HG02884 (cell line): ENCODE measurements around the gene PDE4D.
"Not testable (repeated sequence)": the region's sequence is repeated elsewhere in the genome, so short reads cannot be mapped to it uniquely, and the experiment has no call there.

Source experiments
- ATAC-seq: cut with Tn5 transposase; IDR thresholded peaks from one replicate; pipeline ENCODE4 v1.9.1; 2021; ENCODE audit warnings: mild to moderate bottlenecking, moderate library complexity; ENCODE audit not compliant: unreplicated experiment

PDE4D gene

DNA sequence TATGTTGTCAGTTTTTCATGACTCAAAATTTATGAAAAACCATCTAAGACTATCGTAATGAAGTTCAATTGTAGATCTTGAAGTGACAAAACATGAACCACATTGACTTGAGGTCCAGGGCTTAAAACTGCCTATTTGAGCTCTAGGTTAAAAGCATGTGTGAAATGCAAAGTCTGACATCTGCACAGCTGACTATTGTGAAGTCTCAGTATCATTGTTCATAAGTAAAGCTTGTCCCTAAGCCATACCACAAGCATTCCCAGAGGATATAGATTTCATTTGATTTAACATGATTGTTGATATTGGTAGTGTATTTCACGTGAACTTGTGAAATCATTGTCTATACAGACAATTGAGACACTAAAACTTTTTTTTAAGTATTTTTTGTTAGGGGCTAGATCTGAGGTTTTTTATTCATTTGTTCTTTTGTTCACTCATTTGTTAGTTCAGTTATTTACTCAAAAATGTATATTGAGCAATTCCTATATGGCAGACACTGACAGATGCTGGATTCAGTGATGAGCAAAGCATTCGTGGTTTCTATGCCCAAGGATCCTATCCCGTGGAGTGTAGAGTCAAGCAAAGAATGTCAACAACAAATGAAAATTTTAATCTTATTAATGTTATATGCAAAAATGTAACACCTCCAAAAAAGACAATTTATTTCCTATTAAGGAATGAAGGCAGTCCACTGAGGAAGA is 825.4 kb downstream of the PDE4D start:
- ATAC-seq = no peak

DNA sequence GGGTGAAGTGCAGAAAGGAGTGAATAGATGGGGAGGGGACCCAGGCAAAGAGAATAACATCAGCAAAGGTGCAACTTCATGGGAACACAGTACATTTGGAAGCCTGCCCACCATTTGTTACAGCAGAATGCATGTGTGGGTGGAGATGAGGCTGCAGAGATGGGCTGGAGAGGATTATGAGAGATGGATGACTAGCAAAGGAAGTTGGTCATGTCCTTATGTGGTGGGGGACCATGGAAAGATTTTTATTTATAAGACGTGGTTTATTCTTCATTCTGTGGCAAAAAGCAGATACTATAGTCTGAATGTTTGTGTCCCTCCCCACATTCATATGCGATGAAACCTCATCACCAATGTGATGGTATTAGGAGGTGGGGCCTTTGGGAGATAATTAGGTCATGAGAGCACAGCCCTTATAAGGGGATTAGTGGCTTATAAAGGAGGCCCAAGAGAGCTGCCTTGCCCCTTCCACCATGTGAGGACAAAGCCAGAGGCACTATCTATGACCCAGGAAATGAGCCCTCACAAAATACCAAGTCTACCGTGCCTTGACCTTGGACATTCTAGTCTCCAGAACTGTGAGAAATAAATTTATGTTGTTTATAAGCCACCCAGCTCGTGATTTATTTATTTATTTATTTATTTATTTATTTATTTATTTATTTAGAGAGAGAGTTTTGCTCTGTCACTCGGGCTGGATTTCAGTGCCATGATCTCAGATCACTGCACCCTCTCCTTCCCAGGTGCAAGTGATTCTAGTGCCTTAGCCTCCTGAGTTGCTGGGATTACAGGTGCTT is 827.0 kb downstream of the PDE4D start:
- no peak for ATAC-seq

DNA sequence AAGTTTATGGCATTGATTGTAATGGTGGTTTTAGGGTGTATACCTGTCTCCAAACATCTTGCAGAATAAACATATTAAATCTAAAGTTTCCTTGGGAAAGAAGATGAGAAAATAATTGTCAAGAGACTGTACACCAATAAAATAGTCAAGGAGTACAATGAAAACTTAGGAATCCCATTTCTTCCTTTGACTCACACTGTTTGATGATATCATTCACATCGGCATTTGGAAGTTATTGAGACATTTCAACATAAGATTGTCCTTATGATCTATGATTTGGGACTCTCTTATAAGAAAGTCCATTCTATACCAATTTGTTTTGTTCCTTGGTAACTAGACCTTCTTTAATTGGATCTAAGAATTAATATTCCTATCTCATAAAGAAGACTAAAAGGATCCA is 828.0 kb downstream of the PDE4D start:
- ATAC-seq = no peak

DNA sequence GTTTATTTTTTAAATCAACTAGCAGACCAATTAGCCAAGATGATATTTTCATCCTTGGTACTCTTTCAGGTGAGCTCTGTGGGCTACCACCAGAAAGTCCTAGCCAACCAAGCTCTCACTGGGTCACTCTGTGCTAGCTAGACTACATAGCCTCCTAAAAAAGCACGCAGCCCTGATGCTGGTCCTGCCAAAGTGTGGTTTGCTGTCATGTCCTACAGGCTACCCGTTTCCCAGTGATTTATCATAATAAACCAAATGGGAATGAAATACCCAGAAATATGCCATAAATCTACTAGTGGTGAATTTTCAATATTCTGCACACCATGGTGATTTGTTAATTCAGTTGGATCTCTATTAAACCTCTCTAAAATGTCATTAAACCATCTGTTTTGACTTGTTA is 829.2 kb downstream of the PDE4D start:
- ATAC-seq = no peak

DNA sequence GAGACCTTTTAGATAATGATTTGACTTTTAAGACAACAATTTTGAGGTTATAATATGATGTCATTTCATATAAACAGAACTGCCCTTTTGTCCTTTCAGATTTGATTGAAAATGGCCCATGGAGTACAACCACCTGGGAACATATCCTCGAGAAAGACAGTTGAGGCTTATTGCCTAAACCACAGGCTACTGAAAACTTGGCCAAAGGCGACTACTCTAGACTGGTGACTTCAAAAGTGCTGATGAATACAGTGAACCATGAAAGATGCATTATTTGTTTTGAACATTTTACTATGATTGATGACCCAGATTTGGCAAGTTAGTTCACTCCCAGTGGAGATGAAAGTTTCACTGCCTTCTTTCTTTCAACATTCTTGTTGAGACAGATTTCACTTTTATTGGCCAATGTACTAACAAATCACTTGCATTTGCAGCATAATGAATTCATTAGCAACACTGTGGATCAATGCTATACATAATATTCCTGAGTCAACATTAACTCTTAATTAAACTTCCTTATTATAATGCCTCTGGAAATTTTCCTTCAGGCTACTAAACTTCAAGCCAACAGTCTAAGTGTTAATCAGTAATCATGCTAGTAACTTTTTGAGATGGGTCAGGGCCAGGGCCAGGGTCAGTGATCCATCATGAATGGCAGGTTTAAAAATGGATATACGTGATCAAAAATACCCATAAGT is 830.4 kb downstream of the PDE4D start:
- no peak for ATAC-seq

DNA sequence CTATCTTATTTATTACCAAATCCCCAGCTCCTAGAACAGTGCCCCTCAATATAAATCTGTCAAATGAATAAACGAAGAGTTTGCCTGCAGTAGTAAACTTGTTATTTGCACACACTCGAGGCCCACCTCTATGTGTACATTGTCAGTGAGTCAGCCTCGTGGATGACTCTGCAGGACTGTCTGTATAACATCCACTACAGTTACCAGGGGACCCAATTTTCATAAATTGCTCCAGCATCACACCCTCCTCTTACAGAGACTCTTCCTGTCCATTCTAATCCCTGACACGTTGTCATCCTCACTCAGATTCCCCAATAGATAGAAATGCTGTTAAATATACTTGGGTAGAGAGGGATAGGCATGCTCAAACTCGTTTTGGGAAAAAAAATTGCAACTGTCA is 832.1 kb downstream of the PDE4D start:
- ATAC-seq = no peak

DNA sequence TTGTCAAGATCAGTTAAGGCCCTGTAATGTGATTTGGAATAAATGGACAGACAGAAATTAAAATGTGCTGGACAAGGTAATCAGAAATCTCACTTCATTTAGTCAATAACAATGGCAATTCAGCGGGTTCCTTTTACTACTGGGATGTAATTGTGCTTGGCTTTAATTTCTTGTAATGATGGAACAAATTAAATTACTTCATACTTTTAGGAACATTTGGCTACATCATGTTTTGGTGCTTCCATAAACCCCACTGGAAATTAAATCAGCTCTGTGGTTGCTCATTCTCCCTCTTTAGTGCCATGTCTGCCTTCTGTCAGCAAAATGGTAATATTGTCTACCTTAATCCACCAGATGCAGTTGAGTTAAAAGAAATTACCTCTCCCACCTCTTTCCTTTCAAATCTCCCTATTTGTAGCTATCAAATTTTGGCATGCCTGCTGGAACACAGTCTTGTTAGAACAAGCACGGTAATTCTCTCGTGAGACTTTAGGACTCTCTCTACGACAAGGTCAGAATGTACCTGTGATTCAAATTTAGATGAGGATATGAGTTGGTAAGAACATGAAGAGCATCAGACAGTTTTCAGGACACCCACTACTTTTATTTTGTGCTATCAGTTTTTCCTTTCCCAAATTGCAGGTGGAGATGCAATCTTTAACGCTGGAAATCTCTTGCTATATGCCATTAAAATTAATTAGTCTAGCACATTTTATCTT is 834.4 kb downstream of the PDE4D start:
- no peak for ATAC-seq

DNA sequence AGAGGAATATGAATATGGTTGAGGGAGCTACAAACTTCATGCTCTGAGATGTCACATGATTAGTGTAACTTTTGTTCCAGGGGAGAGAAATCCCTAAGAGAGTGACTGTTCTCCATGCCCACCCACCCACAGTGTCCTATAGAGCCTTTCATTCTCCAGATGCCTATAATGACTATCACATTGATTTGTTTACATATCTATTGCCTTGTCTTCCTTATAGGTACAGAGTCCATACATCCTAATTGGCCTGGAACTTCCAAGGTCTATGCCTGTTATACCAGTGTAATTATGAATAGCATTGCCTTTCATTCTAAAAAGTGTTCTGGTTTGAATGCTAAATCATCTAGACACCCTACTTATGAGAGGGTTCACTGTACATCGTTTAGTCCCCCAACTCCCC is 835.3 kb downstream of the PDE4D start:
- ATAC-seq = no peak

DNA sequence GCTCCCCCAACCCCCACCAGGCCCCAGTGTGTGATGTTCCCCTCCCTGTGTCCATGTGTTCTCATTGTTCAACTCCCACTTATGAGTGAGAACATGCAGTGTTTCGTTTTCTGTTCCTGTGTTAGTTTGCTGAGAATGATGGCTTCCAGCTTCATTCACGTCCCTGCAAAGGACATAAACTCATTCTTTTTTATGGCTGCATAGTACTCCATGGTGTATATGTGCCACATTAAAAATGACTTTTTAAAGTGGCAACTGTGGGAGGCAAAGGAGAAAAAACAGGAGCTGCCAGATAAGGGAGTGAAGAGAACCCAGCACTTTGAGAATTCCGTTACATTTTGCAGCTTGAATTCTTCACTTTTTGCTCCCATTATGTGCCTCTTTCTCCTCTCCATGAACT is 836.9 kb downstream of the PDE4D start:
- ATAC-seq = not testable (repeated sequence)

DNA sequence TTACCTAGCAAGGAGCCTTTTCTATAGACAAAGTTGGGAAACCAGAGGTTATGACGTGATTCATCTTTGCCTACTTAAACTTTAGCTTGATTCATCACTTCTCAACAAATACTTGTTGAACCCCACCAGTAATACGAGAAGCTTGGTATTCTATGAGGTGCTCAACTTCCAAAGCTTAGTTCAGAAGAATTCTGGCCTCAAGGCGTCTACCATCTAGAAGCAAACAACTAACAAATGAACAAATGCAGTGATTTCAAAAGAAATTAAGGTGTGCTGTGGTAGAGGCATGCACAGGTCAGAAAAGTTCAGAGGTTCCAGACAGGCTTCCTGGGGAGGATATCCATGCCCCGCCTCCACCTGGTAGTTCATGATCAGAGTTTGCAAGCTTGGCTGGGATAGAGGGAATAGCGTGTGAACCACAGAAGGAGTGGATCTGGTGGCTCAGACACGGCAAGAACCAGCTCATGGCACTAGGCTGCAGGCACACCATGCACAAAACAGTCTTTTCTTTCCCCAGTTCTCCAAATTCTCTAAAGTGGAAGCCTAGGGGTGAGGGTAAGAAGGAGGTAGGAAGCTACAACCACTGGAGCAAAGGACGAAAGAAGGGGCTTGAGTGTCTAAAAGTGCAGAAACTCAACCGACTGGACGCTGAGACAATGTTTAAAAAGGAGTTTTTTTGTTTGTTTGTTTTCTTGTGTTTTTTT is 837.6 kb downstream of the PDE4D start:
- ATAC-seq = no peak

DNA sequence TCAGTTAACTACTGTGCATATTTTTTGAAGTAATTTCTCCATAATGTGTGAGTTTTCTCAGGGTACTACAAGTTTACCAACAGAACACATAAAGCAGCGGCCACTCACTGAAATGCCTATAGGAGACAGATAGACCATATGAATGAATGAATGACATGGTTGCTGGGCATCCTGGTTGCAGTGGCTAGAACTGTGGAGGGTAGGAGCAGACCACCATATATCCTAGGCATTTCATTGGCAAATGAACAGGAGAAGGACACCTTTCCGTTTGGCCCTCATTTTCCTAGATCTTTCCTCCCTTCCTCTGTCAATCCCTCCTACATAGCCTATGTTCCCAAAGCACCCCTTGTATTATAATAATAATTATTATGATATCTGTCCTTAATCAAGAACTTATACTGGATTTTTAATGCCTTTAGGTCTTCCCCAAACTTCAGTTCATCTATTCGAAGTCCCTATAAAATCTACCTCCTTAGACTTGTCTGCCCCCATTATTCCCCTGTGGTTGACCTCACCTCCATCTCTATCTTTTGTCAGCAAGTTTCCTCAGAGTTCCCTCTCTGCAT is 838.5 kb downstream of the PDE4D start:
- no peak for ATAC-seq

DNA sequence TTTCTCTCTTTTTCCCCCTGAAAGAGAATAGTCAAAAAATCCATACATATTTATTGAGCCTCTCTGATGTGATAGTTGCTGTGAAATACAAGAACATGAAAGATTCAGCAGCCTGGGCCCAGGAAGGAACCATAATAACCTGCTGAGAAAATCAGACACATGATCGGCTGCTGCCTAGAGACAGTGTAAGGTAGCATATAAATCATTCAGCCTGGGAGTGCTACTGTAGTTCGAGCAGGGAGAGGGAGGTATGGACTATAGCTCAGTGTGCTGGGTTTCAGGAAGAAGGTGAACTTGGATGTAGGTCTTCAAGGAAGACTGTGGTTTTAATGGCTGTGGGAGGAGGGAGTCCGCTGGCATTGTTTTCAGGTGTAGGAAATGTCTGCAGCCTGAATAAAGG is 841.6 kb downstream of the PDE4D start:
- ATAC-seq = no peak

DNA sequence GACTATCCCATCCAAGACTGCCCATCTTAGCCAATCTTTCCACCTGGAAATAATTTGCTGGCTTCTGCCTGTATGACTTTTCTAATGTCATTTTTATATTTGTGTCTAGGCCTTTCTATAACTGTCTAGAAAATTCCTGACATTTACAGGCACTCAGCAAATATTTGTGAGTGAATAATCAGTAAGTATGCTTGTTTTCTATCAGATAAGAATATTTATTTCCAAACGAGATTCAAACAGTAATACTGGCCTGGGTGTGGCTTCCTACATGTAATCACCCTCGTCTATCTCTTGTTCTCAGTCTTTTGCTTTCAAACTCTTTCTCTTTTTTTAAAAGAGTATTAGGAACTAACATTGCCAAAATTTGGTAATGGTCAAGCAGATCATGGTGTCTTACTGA is 844.4 kb downstream of the PDE4D start:
- ATAC-seq = no peak

DNA sequence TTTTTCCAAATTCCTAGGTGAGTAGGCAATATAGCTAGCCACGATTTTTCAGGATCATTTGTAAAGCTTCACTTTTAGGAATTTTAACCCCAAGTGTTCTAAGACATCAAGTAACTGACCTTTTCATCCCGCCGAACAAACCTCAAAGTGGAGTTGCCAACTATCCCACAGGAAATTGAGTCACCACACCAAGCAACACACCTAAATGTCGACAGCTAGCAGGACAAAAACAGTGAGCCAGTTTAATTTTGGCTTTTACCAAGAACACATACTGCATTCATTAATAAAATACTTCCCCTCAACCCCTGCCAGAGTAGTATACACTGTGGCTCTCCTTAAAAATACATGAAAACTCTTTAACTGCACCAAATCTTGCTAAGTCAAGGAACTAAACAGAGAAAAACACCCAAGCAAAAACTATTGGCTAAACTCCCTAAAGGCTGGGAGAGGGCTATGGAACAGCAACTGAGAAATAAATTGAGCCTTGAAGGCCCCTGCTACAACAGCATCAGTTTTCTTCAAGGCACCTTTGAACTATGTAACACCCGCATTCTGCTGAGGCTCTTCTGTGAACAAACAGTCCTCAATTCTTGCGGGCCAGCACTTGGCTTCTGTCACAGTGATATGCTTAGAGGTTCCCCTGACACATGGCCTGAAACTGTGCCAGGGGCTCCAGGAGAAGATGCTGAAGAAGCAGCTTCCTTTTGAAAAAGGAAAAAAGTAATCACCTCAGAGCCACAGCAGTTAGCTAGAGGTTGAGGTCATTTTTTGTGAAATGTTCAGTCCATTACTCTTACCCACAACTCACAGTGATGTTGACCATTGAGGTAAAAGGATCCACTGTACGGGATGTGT is 851.1 kb downstream of the PDE4D start:
- no peak for ATAC-seq

DNA sequence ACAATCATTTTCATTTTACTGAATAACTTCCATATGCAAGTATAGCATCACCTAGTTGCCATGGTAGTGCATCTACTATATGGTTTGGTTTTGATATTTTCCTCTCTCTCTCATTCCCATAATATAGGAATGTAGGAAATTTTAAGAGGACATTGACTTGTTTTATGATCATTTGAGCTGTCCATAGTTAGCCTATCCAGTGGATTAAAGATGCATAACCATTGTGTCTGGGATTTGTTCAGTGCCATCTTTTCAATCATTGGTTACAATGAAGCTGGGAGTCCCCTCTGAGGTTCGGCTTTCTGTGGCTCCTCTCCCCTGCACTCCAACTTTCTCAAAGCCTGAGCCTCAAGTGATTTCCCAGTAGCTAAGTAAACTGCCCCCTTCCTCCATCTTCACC is 852.2 kb downstream of the PDE4D start:
- no peak for ATAC-seq

DNA sequence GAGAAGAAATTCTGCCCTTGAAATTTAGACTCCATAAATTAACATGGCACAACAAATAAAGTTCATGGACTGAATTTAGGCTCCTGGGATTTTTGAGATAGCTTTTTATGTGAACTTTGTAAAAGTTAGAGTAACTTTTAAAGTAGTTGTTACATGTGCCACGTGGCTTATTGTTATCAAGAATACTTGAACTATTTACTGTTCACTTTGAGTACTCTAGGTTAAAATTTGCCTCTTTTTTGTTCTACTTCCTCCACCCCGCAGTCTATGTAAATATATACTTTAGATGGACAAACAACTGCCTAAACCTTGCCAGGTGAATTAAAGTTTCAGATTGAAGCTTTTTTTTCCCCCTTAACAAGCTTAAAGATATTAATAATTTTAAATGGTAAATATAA is 852.7 kb downstream of the PDE4D start:
- no peak for ATAC-seq

DNA sequence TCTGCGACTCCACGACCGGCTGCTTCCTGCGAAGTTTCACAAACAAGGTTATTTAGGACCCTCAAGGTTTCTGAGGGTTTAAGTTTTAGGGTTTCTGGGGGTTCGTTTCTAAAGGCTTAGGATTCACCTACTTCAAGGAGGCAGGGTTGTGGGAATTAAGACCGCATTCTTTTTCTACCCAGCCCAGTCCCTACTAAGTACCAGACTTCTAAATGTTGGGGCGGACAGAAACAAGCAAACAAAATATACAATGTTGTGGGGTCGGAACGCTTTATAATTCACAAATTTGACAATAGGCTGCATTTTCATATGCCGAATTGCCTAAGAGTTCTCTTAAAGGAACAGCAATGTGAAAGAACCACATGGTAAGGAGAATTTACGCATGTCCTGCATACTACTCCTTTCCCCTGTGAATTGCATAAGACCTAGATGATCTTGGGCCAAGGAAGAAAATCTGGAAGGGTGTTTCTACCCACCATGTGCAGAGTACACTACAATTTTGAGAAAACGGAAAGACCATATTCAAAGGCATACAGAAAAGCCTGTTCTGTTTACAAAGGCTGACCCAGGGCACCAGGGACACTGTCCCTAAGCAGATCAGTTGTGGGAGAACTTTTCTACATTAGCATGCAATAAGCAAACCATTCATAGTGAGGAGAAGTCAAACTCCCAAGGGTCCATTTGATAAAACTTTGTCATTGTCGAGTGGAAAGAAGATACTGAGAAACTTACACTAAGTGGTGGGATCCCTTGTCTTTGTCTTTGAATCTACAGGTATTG is 853.3 kb downstream of the PDE4D start:
- ATAC-seq = no peak

DNA sequence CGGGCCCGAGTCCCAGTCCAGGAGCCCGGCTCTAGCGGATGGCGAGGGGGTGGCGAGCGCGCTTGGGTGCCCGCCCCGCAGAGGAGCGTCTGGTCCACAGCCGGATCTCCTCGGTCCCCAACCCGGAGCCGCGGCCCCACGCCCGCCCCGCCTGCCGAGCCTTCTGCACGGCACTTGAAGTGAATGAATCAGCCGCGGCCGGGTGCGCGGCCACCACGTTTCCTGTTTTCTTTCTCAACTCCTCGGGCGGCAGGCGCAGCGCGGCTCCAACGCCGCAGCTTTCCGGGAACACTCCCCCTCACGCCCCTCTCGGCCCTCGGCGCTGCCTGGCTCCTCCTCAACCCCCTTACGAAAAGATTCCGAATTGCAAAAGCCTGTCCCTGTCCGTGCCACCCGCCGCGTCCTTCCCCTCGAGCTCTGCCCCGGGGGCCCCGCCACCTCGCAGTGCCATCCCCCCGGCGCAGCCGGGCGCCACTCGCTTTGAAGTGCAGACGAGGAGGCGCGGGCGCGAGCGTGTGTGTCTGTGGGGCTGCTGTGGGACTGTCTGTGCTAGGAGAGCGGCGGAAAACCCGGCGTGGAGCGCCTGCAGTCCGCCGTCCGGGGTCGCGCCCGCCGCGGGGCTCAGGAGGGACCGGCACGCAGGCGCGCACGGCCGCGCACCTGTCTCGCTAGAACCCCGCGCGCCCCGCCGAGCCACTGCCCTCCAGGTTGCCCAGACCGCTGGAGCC is 854.1 kb downstream of the PDE4D start:
- peak; percentile 61 for ATAC-seq
